OCI-LY3 (cell line): ENCODE results near the gene AGFG1.

ENCODE experiments used
- EZH2phosphoT487 ChIP-seq: fragments of 200-600 bp; shearing (Covaris generic); IDR thresholded peaks from 2 replicates; pipeline ENCODE4 v1.6.1; 2018; ENCODE audit warnings: antibody characterized with exemption, mixed run types, low read depth
- TF ChIP-seq, protein P1 (sequence below): fragments of 200-600, 300-600 bp; sonication (generic); IDR thresholded peaks from 2 replicates; pipeline ENCODE4 v1.5.1; 2014; ENCODE audit warnings: antibody characterized with exemption, low read length, low read depth

DNA sequence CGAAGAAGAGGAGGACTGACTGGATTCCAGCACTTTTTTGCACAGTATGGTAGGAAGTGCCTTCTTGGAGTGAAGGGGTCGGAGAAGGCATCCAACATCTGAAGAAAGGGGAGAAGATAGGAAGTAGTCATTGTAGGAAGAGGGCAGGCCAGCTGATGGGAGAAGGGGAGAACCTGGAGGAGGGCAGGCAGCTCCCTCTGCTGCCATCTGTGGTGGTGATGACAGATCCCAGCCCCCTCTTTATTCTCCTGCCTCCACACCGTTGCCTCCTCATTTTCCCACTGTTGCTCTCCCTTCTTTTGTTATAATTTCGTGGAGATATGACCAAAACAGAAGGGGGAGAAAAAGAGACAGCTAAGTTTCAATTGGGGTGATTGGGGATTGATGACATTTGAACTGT is 123.8 kb downstream of the AGFG1 start:
- TF ChIP-seq, protein P1, sequence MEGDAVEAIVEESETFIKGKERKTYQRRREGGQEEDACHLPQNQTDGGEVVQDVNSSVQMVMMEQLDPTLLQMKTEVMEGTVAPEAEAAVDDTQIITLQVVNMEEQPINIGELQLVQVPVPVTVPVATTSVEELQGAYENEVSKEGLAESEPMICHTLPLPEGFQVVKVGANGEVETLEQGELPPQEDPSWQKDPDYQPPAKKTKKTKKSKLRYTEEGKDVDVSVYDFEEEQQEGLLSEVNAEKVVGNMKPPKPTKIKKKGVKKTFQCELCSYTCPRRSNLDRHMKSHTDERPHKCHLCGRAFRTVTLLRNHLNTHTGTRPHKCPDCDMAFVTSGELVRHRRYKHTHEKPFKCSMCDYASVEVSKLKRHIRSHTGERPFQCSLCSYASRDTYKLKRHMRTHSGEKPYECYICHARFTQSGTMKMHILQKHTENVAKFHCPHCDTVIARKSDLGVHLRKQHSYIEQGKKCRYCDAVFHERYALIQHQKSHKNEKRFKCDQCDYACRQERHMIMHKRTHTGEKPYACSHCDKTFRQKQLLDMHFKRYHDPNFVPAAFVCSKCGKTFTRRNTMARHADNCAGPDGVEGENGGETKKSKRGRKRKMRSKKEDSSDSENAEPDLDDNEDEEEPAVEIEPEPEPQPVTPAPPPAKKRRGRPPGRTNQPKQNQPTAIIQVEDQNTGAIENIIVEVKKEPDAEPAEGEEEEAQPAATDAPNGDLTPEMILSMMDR: no peak
- no peak for TF ChIP-seq EZH2phosphoT487
